Eye (tissue), 1 donor: ENCODE data around the gene ANTXR2.

Source experiments
- DNase-seq: peaks from one replicate; pipeline ENCODE4 v3.0.0-alpha.2; 2015

ANTXR2 gene

GRCh38 chr4:80065601-80066000, 7.4 kb downstream of the ANTXR2 start:
- no peak for DNase-seq

- no peak for DNase-seq
Measured at GRCh38 chr4:80062527-80062926, 10.5 kb downstream of the ANTXR2 start.

GRCh38 chr4:80060804-80061203, 12.2 kb downstream of the ANTXR2 start:
- no peak for DNase-seq

GRCh38 chr4:80058740-80059139, 14.3 kb downstream of the ANTXR2 start:
- DNase-seq, result no peak

GRCh38 chr4:80054375-80054774, 18.7 kb downstream of the ANTXR2 start:
- DNase-seq, result no peak

- DNase-seq, result no peak
Measured at GRCh38 chr4:80053140-80053910, 19.7 kb downstream of the ANTXR2 start.

GRCh38 chr4:80049813-80050534, 23.1 kb downstream of the ANTXR2 start:
- DNase-seq, result no peak

GRCh38 chr4:80049402-80049801, 23.6 kb downstream of the ANTXR2 start:
- DNase-seq, result no peak

- DNase-seq, result no peak
Measured at GRCh38 chr4:80045786-80046185, 27.2 kb downstream of the ANTXR2 start.

- DNase-seq, result no peak
Measured at GRCh38 chr4:80043541-80043940, 29.5 kb downstream of the ANTXR2 start.

GRCh38 chr4:80042821-80043220, 30.2 kb downstream of the ANTXR2 start:
- no peak for DNase-seq

GRCh38 chr4:80037864-80038263, 35.2 kb downstream of the ANTXR2 start:
- no peak for DNase-seq

- peak; percentile 56 for DNase-seq
Measured at GRCh38 chr4:80036949-80037685, 35.9 kb downstream of the ANTXR2 start.

GRCh38 chr4:80036306-80036705, 36.7 kb downstream of the ANTXR2 start:
- DNase-seq, result no peak

- no peak for DNase-seq
Measured at GRCh38 chr4:80035336-80035735, 37.7 kb downstream of the ANTXR2 start.

GRCh38 chr4:80033581-80033980, 39.4 kb downstream of the ANTXR2 start:
- no peak for DNase-seq

GRCh38 chr4:80029364-80029763, 43.7 kb downstream of the ANTXR2 start:
- no peak for DNase-seq

- DNase-seq, result no peak
Measured at GRCh38 chr4:80027611-80028010, 45.4 kb downstream of the ANTXR2 start.

GRCh38 chr4:80026100-80026499, 46.9 kb downstream of the ANTXR2 start:
- no peak for DNase-seq

- DNase-seq, result no peak
Measured at GRCh38 chr4:80024335-80024734, 48.7 kb downstream of the ANTXR2 start.

GRCh38 chr4:80022282-80022681, 50.7 kb downstream of the ANTXR2 start:
- DNase-seq, result no peak

GRCh38 chr4:80017125-80017854, 55.7 kb downstream of the ANTXR2 start:
- DNase-seq, result no peak

- no peak for DNase-seq
Measured at GRCh38 chr4:80016506-80016905, 56.5 kb downstream of the ANTXR2 start.
